Fibroblast of lung (primary cell): ENCODE data around the gene SHROOM3. TPM values are rescaled to one million over a fixed set of nuclear protein-coding genes. Genes with fewer than 3 reads are reported as not detected.

Experiments
- DNase-seq, 2 donors: peaks; one replicate each; pipeline versions ENCODE4 v3.0.0 to v3.0.0-alpha.2; 2010; ENCODE audit warnings: low read depth in 2 of 2
- H2AFZ ChIP-seq: 2 replicates; pipeline ENCODE4 v1.5.1; 2012; ENCODE audit warnings: low read length, control low read depth, inconsistent platforms
- H3K27ac ChIP-seq: 2 replicates; pipeline ENCODE4 v1.5.1; 2011; ENCODE audit warnings: low read length, control low read depth; ENCODE audit not compliant: insufficient read depth
- H3K27me3 ChIP-seq: 2 replicates; pipeline ENCODE4 v1.5.1; 2011; ENCODE audit warnings: mild to moderate bottlenecking, low read length; ENCODE audit not compliant: control insufficient read depth, insufficient read depth
- H3K36me3 ChIP-seq: 2 replicates; pipeline ENCODE4 v1.5.1; 2011; ENCODE audit warnings: low read length; ENCODE audit not compliant: control insufficient read depth, insufficient read depth
- H3K4me1 ChIP-seq: 2 replicates; pipeline ENCODE4 v1.5.1; 2011; ENCODE audit warnings: low read length; ENCODE audit not compliant: control insufficient read depth, insufficient read depth; ENCODE audit errors: extremely low read depth
- H3K4me2 ChIP-seq: 2 replicates; pipeline ENCODE4 v1.5.1; 2011; ENCODE audit warnings: low read length, control low read depth; ENCODE audit not compliant: insufficient read depth; ENCODE audit errors: extremely low read depth
- H3K4me3 ChIP-seq, 4 experiments: fragments of 200-600 bp in 1 of 4; sonication (generic) in 1 of 4; replicated peaks in 1 of 4; 2 replicates each; pipeline ENCODE4 v1.5.1; 2011 to 2016; ENCODE audit warnings: low read length in 4 of 4, low read depth in 3 of 4, mild to moderate bottlenecking in 3 of 4, control low read depth in 2 of 4, inconsistent platforms in 1 of 4, mixed read lengths in 1 of 4; ENCODE audit not compliant: insufficient read depth in 1 of 4; ENCODE audit errors: control extremely low read depth in 1 of 4
- H3K79me2 ChIP-seq: 2 replicates; pipeline ENCODE4 v1.5.1; 2012; ENCODE audit warnings: mild to moderate bottlenecking, low read length, inconsistent platforms; ENCODE audit not compliant: control insufficient read depth, insufficient read depth
- H3K9ac ChIP-seq: 2 replicates; pipeline ENCODE4 v1.5.1; 2011; ENCODE audit warnings: mild to moderate bottlenecking, low read length, control low read depth; ENCODE audit not compliant: insufficient read depth
- H3K9me3 ChIP-seq: 2 replicates; pipeline ENCODE4 v1.5.1; 2012; ENCODE audit warnings: low read depth, low read length; ENCODE audit not compliant: control insufficient read depth, insufficient read depth
- H4K20me1 ChIP-seq: 2 replicates; pipeline ENCODE4 v1.5.1; 2011; ENCODE audit warnings: low read length; ENCODE audit not compliant: control insufficient read depth, insufficient read depth; ENCODE audit errors: extremely low read depth
- EZH2 ChIP-seq: IDR thresholded peaks from 2 replicates; pipeline ENCODE4 v1.5.1; 2012; ENCODE audit warnings: low read length, control low read depth, mild to moderate bottlenecking; ENCODE audit errors: missing control alignments
- polyA plus RNA-seq, 2 donors: library from polyadenylated mRNA; depleted of rRNA in 1 of 2; stranded (reverse) in 1 of 2; unstranded in 1 of 2; fragments of >200 nt; gene quantifications; 2 replicates each; pipeline ENCODE4 v1.2.1, GENCODE V29; 2011 to 2012; ENCODE audit warnings: missing spikeins in 1 of 2
- total RNA-seq: library from RNA; depleted of rRNA; stranded (reverse); fragments of >200 nt; gene quantifications from 2 replicates; pipeline ENCODE4 v1.2.1, GENCODE V29; 2014
- TF ChIP-seq, protein P1 (sequence below), 2 donors: IDR thresholded peaks in 1 of 2; conservative IDR thresholded peaks in 1 of 2; 1 replicate in 1 of 2; 2 replicates in 1 of 2; pipeline ENCODE4 v1.5.1; 2011 to 2012; ENCODE audit warnings: low read length in 2 of 2, control low read depth in 1 of 2, inconsistent platforms in 1 of 2, low read depth in 1 of 2, mild to moderate bottlenecking in 1 of 2

SHROOM3 gene
- total and polyA plus RNA-seq, 2 donors (not counting 1 experiment from before 2014, with no cell fraction given), result 9.9 to 23.9 TPM

DNA sequence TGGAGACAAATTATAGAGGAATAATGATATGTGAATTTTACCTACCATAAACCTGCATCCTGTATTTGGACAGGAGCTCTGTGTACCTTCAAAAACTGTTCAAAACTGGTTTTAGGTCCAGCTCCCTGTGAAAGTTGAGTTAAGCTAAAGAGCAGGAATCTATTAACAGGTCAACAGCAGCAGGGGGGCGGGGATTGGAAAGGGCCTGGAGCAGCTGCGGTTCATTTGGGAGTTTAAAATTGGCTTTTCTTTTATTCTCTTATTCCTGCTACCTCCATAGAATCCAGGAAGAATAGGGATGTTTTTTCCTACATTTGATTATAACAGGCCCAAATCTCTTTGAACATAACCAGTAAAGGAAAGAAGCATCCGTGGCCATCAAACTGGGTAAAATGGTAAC is 23.8 kb downstream of the SHROOM3 start:
- H2AFZ ChIP-seq, result no peak overlapping the region
- no peaks in the 10 kb centered on the region for H3K79me2 ChIP-seq
- TF ChIP-seq, protein P1, sequence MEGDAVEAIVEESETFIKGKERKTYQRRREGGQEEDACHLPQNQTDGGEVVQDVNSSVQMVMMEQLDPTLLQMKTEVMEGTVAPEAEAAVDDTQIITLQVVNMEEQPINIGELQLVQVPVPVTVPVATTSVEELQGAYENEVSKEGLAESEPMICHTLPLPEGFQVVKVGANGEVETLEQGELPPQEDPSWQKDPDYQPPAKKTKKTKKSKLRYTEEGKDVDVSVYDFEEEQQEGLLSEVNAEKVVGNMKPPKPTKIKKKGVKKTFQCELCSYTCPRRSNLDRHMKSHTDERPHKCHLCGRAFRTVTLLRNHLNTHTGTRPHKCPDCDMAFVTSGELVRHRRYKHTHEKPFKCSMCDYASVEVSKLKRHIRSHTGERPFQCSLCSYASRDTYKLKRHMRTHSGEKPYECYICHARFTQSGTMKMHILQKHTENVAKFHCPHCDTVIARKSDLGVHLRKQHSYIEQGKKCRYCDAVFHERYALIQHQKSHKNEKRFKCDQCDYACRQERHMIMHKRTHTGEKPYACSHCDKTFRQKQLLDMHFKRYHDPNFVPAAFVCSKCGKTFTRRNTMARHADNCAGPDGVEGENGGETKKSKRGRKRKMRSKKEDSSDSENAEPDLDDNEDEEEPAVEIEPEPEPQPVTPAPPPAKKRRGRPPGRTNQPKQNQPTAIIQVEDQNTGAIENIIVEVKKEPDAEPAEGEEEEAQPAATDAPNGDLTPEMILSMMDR (conservative IDR thresholded peaks at IDR 0.05 in 1 of 2, IDR thresholded peaks at IDR 0.05 in 1 of 2; ENCODE audit: low read depth in 1 of 2, low read length in 2 of 2), result no peak
- TF ChIP-seq EZH2, result no peak
- peak in 1 of 2 donors; percentile 61 for DNase-seq
- no peaks in the 10 kb centered on the region for H3K9me3 ChIP-seq
- H3K4me3 ChIP-seq, result no peak overlapping the region
- H3K4me1 ChIP-seq, result peaks cover 2% of the 10 kb centered on the region
- no peak overlapping the region for H3K9ac ChIP-seq
- H3K27me3 ChIP-seq, result no peaks in the 10 kb centered on the region
- no peaks in the 10 kb centered on the region for H4K20me1 ChIP-seq
- no peaks in the 10 kb centered on the region for H3K36me3 ChIP-seq
- no peak overlapping the region for H3K4me2 ChIP-seq
- H3K27ac ChIP-seq, result no peak overlapping the region

DNA sequence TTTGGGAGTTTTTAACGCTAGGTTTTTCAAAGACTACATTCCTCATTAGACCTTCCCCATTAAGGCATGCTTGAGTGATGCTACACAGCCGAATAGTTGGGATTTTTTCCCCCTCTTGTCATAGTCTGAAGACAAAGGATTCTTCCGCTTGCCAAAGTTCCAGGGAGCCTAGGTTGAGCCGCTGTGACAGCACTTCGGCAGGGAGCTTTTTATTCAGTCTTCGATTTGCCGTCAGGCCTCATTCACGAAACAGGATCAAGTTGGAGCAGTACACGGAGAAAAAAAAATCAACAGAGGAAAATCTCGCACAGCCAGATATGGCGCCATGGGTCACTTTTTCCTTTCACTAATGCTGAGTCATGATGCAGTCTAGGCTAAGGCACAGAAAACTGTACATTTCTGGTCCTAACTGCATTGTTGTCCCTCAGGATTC is 24.3 kb downstream of the SHROOM3 start:
- Histone ChIP-seq H3K4me1 (peaks cover 2% of the 10 kb centered on the region), H3K36me3 (no peaks in the 10 kb centered on the region), H3K9me3 (no peaks in the 10 kb centered on the region), H3K79me2 (no peaks in the 10 kb centered on the region), H2AFZ (peak overlapping the region; percentile 12), H3K27me3 (no peaks in the 10 kb centered on the region), H3K27ac (no peak overlapping the region), H4K20me1 (no peaks in the 10 kb centered on the region), H3K4me2 (no peak overlapping the region), H3K9ac (no peak overlapping the region), H3K4me3 (no peak overlapping the region)
- TF ChIP-seq EZH2, result no peak
- TF ChIP-seq, protein P1 (conservative IDR thresholded peaks at IDR 0.05 in 1 of 2, IDR thresholded peaks at IDR 0.05 in 1 of 2; ENCODE audit: low read depth in 1 of 2, low read length in 2 of 2), result no peak
- peak in 1 of 2 donors; percentile 98 for DNase-seq

DNA sequence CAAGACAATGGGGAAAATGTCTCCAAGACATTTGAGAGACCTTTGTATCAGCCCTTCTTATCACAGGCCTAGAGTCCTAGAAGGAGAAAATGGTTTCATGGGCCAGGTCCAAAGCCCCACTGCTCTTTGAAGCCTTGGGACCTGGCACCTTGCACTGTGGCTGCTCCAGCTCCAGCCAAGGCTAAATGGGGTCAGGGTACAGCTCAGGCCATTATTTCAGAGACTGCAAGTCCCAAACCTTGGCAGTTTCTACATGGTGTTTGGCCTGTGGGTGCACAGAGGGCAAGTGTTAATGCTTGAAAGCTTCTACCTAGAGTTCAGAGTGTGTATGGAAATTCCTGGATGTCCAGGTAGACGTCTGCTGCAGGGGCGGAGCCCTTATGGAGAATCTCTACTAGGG is 28.5 kb downstream of the SHROOM3 start:
- no peak for TF ChIP-seq EZH2
- TF ChIP-seq, protein P1 (conservative IDR thresholded peaks at IDR 0.05 in 1 of 2, IDR thresholded peaks at IDR 0.05 in 1 of 2; ENCODE audit: low read depth in 1 of 2, low read length in 2 of 2), result no peak
- DNase-seq, result no peak
- H3K4me1 ChIP-seq, result peaks cover 2% of the 10 kb centered on the region
- no peaks in the 10 kb centered on the region for H3K9me3 ChIP-seq
- H3K36me3 ChIP-seq, result no peaks in the 10 kb centered on the region
- no peaks in the 10 kb centered on the region for H3K27me3 ChIP-seq
- H2AFZ ChIP-seq, result no peak overlapping the region
- no peak overlapping the region for H3K27ac ChIP-seq
- H3K4me2 ChIP-seq, result no peak overlapping the region
- no peak overlapping the region for H3K4me3 ChIP-seq
- no peaks in the 10 kb centered on the region for H4K20me1 ChIP-seq
- no peaks in the 10 kb centered on the region for H3K79me2 ChIP-seq
- no peak overlapping the region for H3K9ac ChIP-seq
